Measurements from ENCODE around the gene HOATZ.

HOATZ gene

GRCh38 chr11:111554532-111554931, 40.0 kb downstream of the HOATZ start:
- no peak for DNase-seq

- DNase-seq = no peak
Measured at GRCh38 chr11:111555255-111555654, 40.7 kb downstream of the HOATZ start.

GRCh38 chr11:111557425-111558111, 43.0 kb downstream of the HOATZ start:
- DNase-seq = no peak

- no peak for DNase-seq
Measured at GRCh38 chr11:111559800-111560464, 45.4 kb downstream of the HOATZ start.

GRCh38 chr11:111560800-111561199, 46.2 kb downstream of the HOATZ start:
- DNase-seq = no peak

- no peak for DNase-seq
Measured at GRCh38 chr11:111561306-111561705, 46.7 kb downstream of the HOATZ start.

GRCh38 chr11:111561791-111562325, 47.3 kb downstream of the HOATZ start:
- no peak for DNase-seq

- DNase-seq = no peak
Measured at GRCh38 chr11:111562692-111563389, 48.3 kb downstream of the HOATZ start.

- DNase-seq = no peak
Measured at GRCh38 chr11:111565114-111565720, 50.6 kb downstream of the HOATZ start.

GRCh38 chr11:111566324-111566723, 51.7 kb downstream of the HOATZ start:
- DNase-seq = no peak

GRCh38 chr11:111569476-111569875, 54.9 kb downstream of the HOATZ start:
- DNase-seq = no peak

GRCh38 chr11:111570796-111571195, 56.2 kb downstream of the HOATZ start:
- DNase-seq = no peak

GRCh38 chr11:111571829-111572501, 57.4 kb downstream of the HOATZ start:
- no peak for DNase-seq

- DNase-seq = no peak
Measured at GRCh38 chr11:111572581-111572980, 58.0 kb downstream of the HOATZ start.

- no peak for DNase-seq
Measured at GRCh38 chr11:111573821-111574249, 59.3 kb downstream of the HOATZ start.

- DNase-seq = no peak
Measured at GRCh38 chr11:111574373-111575225, 60.0 kb downstream of the HOATZ start.

GRCh38 chr11:111575740-111576139, 61.2 kb downstream of the HOATZ start:
- no peak for DNase-seq

GRCh38 chr11:111577821-111578220, 63.2 kb downstream of the HOATZ start:
- no peak for DNase-seq

- no peak for DNase-seq
Measured at GRCh38 chr11:111581341-111581740, 66.8 kb downstream of the HOATZ start.

GRCh38 chr11:111582163-111582562, 67.6 kb downstream of the HOATZ start:
- DNase-seq = no peak

GRCh38 chr11:111582881-111583280, 68.3 kb downstream of the HOATZ start:
- DNase-seq = no peak

GRCh38 chr11:111585371-111585770, 70.8 kb downstream of the HOATZ start:
- DNase-seq = no peak

Measured in NCI-H1436 treated with DMSO at 0.1 percent for 48 hours (cell line).